GM12878 (cell line): ENCODE data around the gene UNC80. TPM values are rescaled to one million over a fixed set of nuclear protein-coding genes. Genes with fewer than 3 reads are reported as not detected.

Experiments used
- ATAC-seq: fragments of 200-7000 bp; cut with Tn5 transposase; 3 replicates; pipeline ENCODE4 v1.9.1; 2020; ENCODE audit warnings: mild to moderate bottlenecking, moderate library complexity
- BruUV-seq: library from RNA; stranded (reverse); fragments of 400-500 nt; replicated peaks from 2 replicates; lab custom pipeline; 2021; lab: Mats Ljungman, UMichigan
- CTCF ChIA-PET: fragments of 300-600 bp; sonication (Branson Sonifier 250); formaldehyde crosslinking; extraction: SDS; loops from one replicate; lab custom pipeline; 2021; ENCODE audit warnings: inconsistent platforms; lab: Yijun Ruan, JAX
- POLR2A ChIA-PET: fragments of 350-600 bp; formaldehyde crosslinking; extraction: SDS; loops from one replicate; lab custom pipeline; 2021; ENCODE audit warnings: inconsistent platforms; lab: Charles Lee
- RAD21 ChIA-PET: fragments of 300-600 bp; sonication (Branson Sonifier 250); formaldehyde crosslinking; loops from one replicate; lab custom pipeline; 2023; ENCODE audit warnings: antibody characterized with exemption; ENCODE audit not compliant: unreplicated experiment; lab: Charles Lee
- SMC1A ChIA-PET: fragments of 300-600 bp; sonication (Branson Sonifier 250); formaldehyde crosslinking; loops from one replicate; lab custom pipeline; 2023; ENCODE audit not compliant: unreplicated experiment, uncharacterized antibody; lab: Charles Lee
- DNase-seq: peaks from one replicate; pipeline ENCODE4 v3.0.0-alpha.2; 2011; ENCODE audit warnings: low read depth, low spot score
- FAIRE-seq: peaks from 3 replicates; lab custom pipeline; 2011; peaks lifted over from hg19 to GRCh38; lab: Jason Lieb, UNC
- H2AFZ ChIP-seq: 2 replicates; pipeline ENCODE4 v1.6.0; 2011; ENCODE audit warnings: low read depth, low read length, control low read depth; ENCODE audit not compliant: control insufficient read depth
- H3K27ac ChIP-seq: 2 replicates; pipeline ENCODE4 v1.5.1; 2011; ENCODE audit warnings: control low read depth; ENCODE audit not compliant: control insufficient read depth, insufficient read depth
- H3K27me3 ChIP-seq, 2 experiments: replicated peaks in 1 of 2; 2 replicates each; pipeline versions ENCODE4 v1.6.0 to v1.6.1; 2011; ENCODE audit warnings: low read length in 1 of 2; ENCODE audit not compliant: control insufficient read depth in 2 of 2, insufficient read depth in 2 of 2
- H3K36me3 ChIP-seq, 2 experiments: 2 replicates each; pipeline ENCODE4 v1.5.1; 2011; ENCODE audit warnings: low read length in 1 of 2; ENCODE audit not compliant: control insufficient read depth in 2 of 2, insufficient read depth in 2 of 2
- H3K4me1 ChIP-seq: 2 replicates; pipeline ENCODE4 v1.6.1; 2011; ENCODE audit warnings: mild to moderate bottlenecking, low read length, moderate library complexity, mixed read lengths; ENCODE audit not compliant: control insufficient read depth, insufficient read depth
- H3K4me2 ChIP-seq: 2 replicates; pipeline ENCODE4 v1.6.0; 2011; ENCODE audit warnings: control low read depth; ENCODE audit not compliant: control insufficient read depth, insufficient read depth
- H3K4me3 ChIP-seq: fragments of 200-600 bp; sonication (generic); 2 replicates; pipeline ENCODE4 v1.5.1; 2016
- H3K79me2 ChIP-seq: 2 replicates; pipeline ENCODE4 v1.6.0; 2011; ENCODE audit warnings: low read length; ENCODE audit not compliant: control insufficient read depth, insufficient read depth
- H3K9ac ChIP-seq: 2 replicates; pipeline ENCODE4 v1.8.0; 2011; ENCODE audit warnings: low read length, control low read depth, mixed read lengths; ENCODE audit not compliant: control insufficient read depth, insufficient read depth
- H3K9me3 ChIP-seq: replicated peaks from 3 replicates; pipeline ENCODE4 v1.5.1; 2011; ENCODE audit warnings: mild to moderate bottlenecking, low read length; ENCODE audit not compliant: control insufficient read depth, insufficient read depth
- H4K20me1 ChIP-seq: 2 replicates; pipeline ENCODE4 v1.6.0; 2011; ENCODE audit not compliant: control insufficient read depth, insufficient read depth
- CBX3 ChIP-seq: fragments of 200-600 bp; sonication (generic); IDR thresholded peaks from 2 replicates; pipeline ENCODE4 v1.6.1; 2016; ENCODE audit warnings: low read depth, borderline replicate concordance
- EGR1 ChIP-seq, 2 experiments: IDR thresholded peaks; 1 replicate in 1 of 2; 2 replicates in 1 of 2; pipeline ENCODE4 v1.6.1; 2011 to 2012; ENCODE audit warnings: low read depth in 2 of 2, low read length in 2 of 2, borderline replicate concordance in 1 of 2, mild to moderate bottlenecking in 1 of 2, moderate library complexity in 1 of 2
- HDAC6 ChIP-seq: fragments of 200-600 bp; sonication (generic); IDR thresholded peaks from one replicate; pipeline ENCODE4 v1.8.0; 2017; ENCODE audit warnings: antibody characterized with exemption; ENCODE audit not compliant: unreplicated experiment
- HDGF ChIP-seq: fragments of 450-650 bp; IDR thresholded peaks from 2 replicates; pipeline ENCODE4 v1.6.1; 2016; ENCODE audit warnings: antibody characterized with exemption
- IKZF1 ChIP-seq: fragments of 450-650 bp; conservative IDR thresholded peaks from 2 replicates; pipeline ENCODE4 v1.6.1; 2017; ENCODE audit warnings: antibody characterized with exemption, mild to moderate bottlenecking
- KDM1A ChIP-seq: fragments of 200-600 bp; sonication (generic); IDR thresholded peaks from 2 replicates; pipeline ENCODE4 v1.6.1; 2016; ENCODE audit warnings: borderline replicate concordance
- NFIC ChIP-seq: IDR thresholded peaks from 2 replicates; pipeline ENCODE4 v1.6.1; 2012; ENCODE audit warnings: low read depth, mild to moderate bottlenecking, inconsistent platforms, low read length, moderate library complexity
- POLR2AphosphoS2 ChIP-seq: IDR thresholded peaks from 2 replicates; pipeline ENCODE4 v1.6.1; 2011; ENCODE audit warnings: low read depth, mild to moderate bottlenecking, low read length, improper control_type of control experiment, moderate library complexity
- RB1 ChIP-seq: fragments of 450-650 bp; formaldehyde crosslinking; IDR thresholded peaks from 2 replicates; pipeline ENCODE4 v1.6.1; 2017; ENCODE audit warnings: mild to moderate bottlenecking, borderline replicate concordance
- STAT1 ChIP-seq: fragments of 450-650 bp; conservative IDR thresholded peaks from 2 replicates; pipeline ENCODE4 v1.6.1; 2014; ENCODE audit warnings: antibody characterized with exemption, mild to moderate bottlenecking
- WGBS: methylation state at CpG from one replicate; pipeline ENCODE4 v1.1.6; 2016; ENCODE audit warnings: low lambda C conversion rate; ENCODE audit not compliant: insufficient replicate concordance, insufficient coverage; ENCODE audit errors: missing lambda C conversion rate; 5-methylcytosine and 5-hydroxymethylcytosine counted together
- in situ Hi-C: fragments of 300-500 bp; cut with MboI; formaldehyde crosslinking; loops from 9 replicates; pipeline ENCODE4 v1.14.3; 2018; ENCODE audit warnings: mixed read lengths
- intact Hi-C: fragments of 100-400 bp; cut with micrococcal nuclease; formaldehyde crosslinking; loops from one replicate; pipeline ENCODE4 v1.14.2; 2022; ENCODE audit not compliant: unreplicated experiment
- polyA plus RNA-seq, 11 experiments: library from polyadenylated mRNA; depleted of rRNA in 4 of 11; unstranded in 6 of 11; stranded (reverse) in 5 of 11; fragments of >200 nt; fragmentation: Nextera tagmentation in 4 of 11; fragmentation: Illumina TruSeq in 1 of 11; extraction: Ambion mirVana in 4 of 11; extraction: Trizol in 1 of 11; gene quantifications; 1 replicate in 1 of 11; 2 replicates in 10 of 11; pipeline versions ENCODE4 v1.2.1 to v1.2.3, GENCODE V29; 2011 to 2016; ENCODE audit warnings: inconsistent platforms in 2 of 11, missing spikeins in 2 of 11, low read depth in 1 of 11
- total RNA-seq, 4 experiments: library from RNA; depleted of rRNA in 3 of 4; stranded (reverse); fragments of >200 nt in 3 of 4; fragmentation: Illumina TruSeq in 1 of 4; extraction: Trizol in 1 of 4; gene quantifications; 2 replicates each; pipeline versions ENCODE4 v1.2.1 to v1.2.3, GENCODE V29; 2013 to 2021
- TF ChIP-seq, protein P1 (sequence below): fragments of 450-650 bp; IDR thresholded peaks from 2 replicates; pipeline ENCODE4 v1.6.1; 2017; ENCODE audit warnings: mild to moderate bottlenecking, moderate library complexity
- TF ChIP-seq, protein P2 (sequence below): fragments of 450-650 bp; formaldehyde crosslinking; IDR thresholded peaks from 2 replicates; pipeline ENCODE4 v1.4.0; 2022; ENCODE audit warnings: mild to moderate bottlenecking, moderate library complexity
- TF ChIP-seq, protein P3 (sequence below): fragments of 450-650 bp; formaldehyde crosslinking; IDR thresholded peaks from 2 replicates; pipeline ENCODE4 v1.4.0; 2020; ENCODE audit warnings: mild to moderate bottlenecking, moderate library complexity

UNC80 gene
- total and polyA plus RNA-seq, 10 of the 15 experiments (the other 5 are each of a cell fraction or from before 2014, with no cell fraction given) = not detected

DNA sequence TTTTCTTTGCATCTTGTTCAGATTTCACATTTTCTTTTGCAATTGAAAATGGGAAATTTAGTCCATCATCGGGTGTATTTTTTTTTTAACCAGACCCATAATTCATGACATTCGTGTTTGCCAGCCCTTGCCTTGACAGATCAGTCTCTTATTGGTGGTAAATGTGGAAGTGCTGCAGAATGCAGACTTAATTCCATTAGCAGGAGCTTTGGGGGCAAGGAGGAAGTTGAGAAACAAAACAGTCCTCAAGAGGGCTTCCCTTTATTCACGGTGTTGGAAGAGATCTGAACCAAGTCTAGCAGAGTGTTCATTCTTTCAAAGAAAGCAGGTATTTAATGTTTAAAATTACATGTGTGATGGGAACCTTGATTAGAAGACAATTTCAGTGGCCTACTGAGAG lies 214.2 kb downstream of the UNC80 start:
- CTCF ChIA-PET = interaction anchor here (4.3 kb wide), 1 partner anchor 211 kb away, joined by 42 read pairs; no protein-coding TSS in a partner anchor
- no peak overlapping the region for H2AFZ ChIP-seq

More for the DNA sequence above, 214.2 kb downstream of the UNC80 start:
- BruUV-seq = no TSS peak
- no peak overlapping the region for H3K9ac ChIP-seq
- in situ Hi-C loops = no loop called here
- ATAC-seq = no peak
- ChIA-PET POLR2A (no interaction called here), SMC1A (interaction anchor here (2.3 kb wide), 1 partner anchor 212 kb away, joined by 5 read pairs; no protein-coding TSS in a partner anchor), RAD21 (no interaction called here)
- intact Hi-C loops = no loop called here
- 18% methylated on average over 3 of the region's 3 CpGs for WGBS
- TF ChIP-seq CBX3 = no peak
- no peak for TF ChIP-seq POLR2AphosphoS2
- no peak for TF ChIP-seq IKZF1
- no peak for TF ChIP-seq HDGF
- no peak for TF ChIP-seq RB1
- TF ChIP-seq NFIC = no peak
- TF ChIP-seq, protein P1, sequence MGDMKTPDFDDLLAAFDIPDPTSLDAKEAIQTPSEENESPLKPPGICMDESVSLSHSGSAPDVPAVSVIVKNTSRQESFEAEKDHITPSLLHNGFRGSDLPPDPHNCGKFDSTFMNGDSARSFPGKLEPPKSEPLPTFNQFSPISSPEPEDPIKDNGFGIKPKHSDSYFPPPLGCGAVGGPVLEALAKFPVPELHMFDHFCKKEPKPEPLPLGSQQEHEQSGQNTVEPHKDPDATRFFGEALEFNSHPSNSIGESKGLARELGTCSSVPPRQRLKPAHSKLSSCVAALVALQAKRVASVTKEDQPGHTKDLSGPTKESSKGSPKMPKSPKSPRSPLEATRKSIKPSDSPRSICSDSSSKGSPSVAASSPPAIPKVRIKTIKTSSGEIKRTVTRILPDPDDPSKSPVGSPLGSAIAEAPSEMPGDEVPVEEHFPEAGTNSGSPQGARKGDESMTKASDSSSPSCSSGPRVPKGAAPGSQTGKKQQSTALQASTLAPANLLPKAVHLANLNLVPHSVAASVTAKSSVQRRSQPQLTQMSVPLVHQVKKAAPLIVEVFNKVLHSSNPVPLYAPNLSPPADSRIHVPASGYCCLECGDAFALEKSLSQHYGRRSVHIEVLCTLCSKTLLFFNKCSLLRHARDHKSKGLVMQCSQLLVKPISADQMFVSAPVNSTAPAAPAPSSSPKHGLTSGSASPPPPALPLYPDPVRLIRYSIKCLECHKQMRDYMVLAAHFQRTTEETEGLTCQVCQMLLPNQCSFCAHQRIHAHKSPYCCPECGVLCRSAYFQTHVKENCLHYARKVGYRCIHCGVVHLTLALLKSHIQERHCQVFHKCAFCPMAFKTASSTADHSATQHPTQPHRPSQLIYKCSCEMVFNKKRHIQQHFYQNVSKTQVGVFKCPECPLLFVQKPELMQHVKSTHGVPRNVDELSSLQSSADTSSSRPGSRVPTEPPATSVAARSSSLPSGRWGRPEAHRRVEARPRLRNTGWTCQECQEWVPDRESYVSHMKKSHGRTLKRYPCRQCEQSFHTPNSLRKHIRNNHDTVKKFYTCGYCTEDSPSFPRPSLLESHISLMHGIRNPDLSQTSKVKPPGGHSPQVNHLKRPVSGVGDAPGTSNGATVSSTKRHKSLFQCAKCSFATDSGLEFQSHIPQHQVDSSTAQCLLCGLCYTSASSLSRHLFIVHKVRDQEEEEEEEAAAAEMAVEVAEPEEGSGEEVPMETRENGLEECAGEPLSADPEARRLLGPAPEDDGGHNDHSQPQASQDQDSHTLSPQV = no peak
- no peak for TF ChIP-seq HDAC6
- TF ChIP-seq, protein P2, sequence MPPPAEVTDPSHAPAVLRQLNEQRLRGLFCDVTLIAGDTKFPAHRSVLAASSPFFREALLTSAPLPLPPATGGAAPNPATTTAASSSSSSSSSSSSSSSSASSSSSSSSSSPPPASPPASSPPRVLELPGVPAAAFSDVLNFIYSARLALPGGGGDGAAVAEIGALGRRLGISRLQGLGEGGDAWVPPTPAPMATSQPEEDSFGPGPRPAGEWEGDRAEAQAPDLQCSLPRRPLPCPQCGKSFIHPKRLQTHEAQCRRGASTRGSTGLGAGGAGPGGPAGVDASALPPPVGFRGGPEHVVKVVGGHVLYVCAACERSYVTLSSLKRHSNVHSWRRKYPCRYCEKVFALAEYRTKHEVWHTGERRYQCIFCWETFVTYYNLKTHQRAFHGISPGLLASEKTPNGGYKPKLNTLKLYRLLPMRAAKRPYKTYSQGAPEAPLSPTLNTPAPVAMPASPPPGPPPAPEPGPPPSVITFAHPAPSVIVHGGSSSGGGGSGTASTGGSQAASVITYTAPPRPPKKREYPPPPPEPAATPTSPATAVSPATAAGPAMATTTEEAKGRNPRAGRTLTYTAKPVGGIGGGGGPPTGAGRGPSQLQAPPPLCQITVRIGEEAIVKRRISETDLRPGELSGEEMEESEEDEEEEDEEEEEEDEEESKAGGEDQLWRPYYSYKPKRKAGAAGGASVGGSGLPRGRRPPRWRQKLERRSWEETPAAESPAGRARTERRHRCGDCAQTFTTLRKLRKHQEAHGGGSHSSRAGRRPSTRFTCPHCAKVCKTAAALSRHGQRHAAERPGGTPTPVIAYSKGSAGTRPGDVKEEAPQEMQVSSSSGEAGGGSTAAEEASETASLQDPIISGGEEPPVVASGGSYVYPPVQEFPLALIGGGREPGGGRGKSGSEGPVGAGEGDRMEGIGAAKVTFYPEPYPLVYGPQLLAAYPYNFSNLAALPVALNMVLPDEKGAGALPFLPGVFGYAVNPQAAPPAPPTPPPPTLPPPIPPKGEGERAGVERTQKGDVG (CRISPR knock-in tag) = no peak
- TF ChIP-seq, protein P3, sequence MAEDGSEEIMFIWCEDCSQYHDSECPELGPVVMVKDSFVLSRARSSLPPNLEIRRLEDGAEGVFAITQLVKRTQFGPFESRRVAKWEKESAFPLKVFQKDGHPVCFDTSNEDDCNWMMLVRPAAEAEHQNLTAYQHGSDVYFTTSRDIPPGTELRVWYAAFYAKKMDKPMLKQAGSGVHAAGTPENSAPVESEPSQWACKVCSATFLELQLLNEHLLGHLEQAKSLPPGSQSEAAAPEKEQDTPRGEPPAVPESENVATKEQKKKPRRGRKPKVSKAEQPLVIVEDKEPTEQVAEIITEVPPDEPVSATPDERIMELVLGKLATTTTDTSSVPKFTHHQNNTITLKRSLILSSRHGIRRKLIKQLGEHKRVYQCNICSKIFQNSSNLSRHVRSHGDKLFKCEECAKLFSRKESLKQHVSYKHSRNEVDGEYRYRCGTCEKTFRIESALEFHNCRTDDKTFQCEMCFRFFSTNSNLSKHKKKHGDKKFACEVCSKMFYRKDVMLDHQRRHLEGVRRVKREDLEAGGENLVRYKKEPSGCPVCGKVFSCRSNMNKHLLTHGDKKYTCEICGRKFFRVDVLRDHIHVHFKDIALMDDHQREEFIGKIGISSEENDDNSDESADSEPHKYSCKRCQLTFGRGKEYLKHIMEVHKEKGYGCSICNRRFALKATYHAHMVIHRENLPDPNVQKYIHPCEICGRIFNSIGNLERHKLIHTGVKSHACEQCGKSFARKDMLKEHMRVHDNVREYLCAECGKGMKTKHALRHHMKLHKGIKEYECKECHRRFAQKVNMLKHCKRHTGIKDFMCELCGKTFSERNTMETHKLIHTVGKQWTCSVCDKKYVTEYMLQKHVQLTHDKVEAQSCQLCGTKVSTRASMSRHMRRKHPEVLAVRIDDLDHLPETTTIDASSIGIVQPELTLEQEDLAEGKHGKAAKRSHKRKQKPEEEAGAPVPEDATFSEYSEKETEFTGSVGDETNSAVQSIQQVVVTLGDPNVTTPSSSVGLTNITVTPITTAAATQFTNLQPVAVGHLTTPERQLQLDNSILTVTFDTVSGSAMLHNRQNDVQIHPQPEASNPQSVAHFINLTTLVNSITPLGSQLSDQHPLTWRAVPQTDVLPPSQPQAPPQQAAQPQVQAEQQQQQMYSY (CRISPR knock-in tag) = no peak
- TF ChIP-seq EGR1 (IDR thresholded peaks at IDR 0.05; ENCODE audit: borderline replicate concordance in 1 of 2, low read depth in 2 of 2, low read length in 2 of 2) = no peak
- TF ChIP-seq KDM1A = no peak
- no peak for TF ChIP-seq STAT1
- no peaks in the 10 kb centered on the region for H3K36me3 ChIP-seq
- H3K4me1 ChIP-seq = no peaks in the 10 kb centered on the region
- H3K79me2 ChIP-seq = no peaks in the 10 kb centered on the region
- H3K4me3 ChIP-seq = no peak overlapping the region
- no peaks in the 10 kb centered on the region for H4K20me1 ChIP-seq
- no peaks in the 10 kb centered on the region for H3K9me3 ChIP-seq
- DNase-seq = no peak
- no peaks in the 10 kb centered on the region; a peak in 1 of 4 replicates for H3K27me3 ChIP-seq
- no peak for FAIRE-seq
- no peak overlapping the region for H3K27ac ChIP-seq
- H3K4me2 ChIP-seq = no peak overlapping the region
